DOHH2 (cell line): Measurements from ENCODE around the gene UNC13A.
"Not testable (repeated sequence)": the region's sequence is repeated elsewhere in the genome, so short reads cannot be mapped to it uniquely, and the experiment has no call there.

Source experiments
- H3F3A ChIP-seq: fragments of 200-600 bp; sonication (generic), shearing (Covaris generic); 2 replicates; pipeline ENCODE4 v1.6.0; 2016; ENCODE audit warnings: antibody characterized with exemption, mild to moderate bottlenecking; ENCODE audit not compliant: control insufficient read depth, insufficient read depth
- H3K27ac ChIP-seq: fragments of 200-600 bp; sonication (generic); 2 replicates; pipeline ENCODE4 v1.5.1; 2014; ENCODE audit warnings: low read depth, mild to moderate bottlenecking, low read length, moderate library complexity
- H3K27me3 ChIP-seq: fragments of 200-600 bp; sonication (generic); 2 replicates; pipeline ENCODE4 v1.6.1; 2014; ENCODE audit warnings: mild to moderate bottlenecking, low read length, mixed read lengths; ENCODE audit not compliant: control insufficient read depth
- H3K36me3 ChIP-seq: fragments of 200-600 bp; sonication (generic); 2 replicates; pipeline ENCODE4 v1.6.1; 2014; ENCODE audit warnings: mild to moderate bottlenecking, low read length, moderate library complexity, mixed read lengths; ENCODE audit not compliant: control insufficient read depth
- H3K4me1 ChIP-seq: fragments of 200-600 bp; sonication (generic); 2 replicates; pipeline ENCODE4 v1.6.1; 2014; ENCODE audit warnings: mild to moderate bottlenecking, low read length, mixed read lengths; ENCODE audit not compliant: control insufficient read depth
- H3K4me2 ChIP-seq: fragments of 200-600 bp; sonication (generic); 2 replicates; pipeline ENCODE4 v1.6.0; 2014; ENCODE audit warnings: mild to moderate bottlenecking, low read length, moderate library complexity
- H3K4me3 ChIP-seq: fragments of 200-600 bp; sonication (generic); 2 replicates; pipeline ENCODE4 v1.5.1; 2014; ENCODE audit warnings: mild to moderate bottlenecking, low read length, mixed read lengths
- H3K79me2 ChIP-seq: fragments of 200-600 bp; sonication (generic); 2 replicates; pipeline ENCODE4 v1.6.1; 2014; ENCODE audit warnings: mild to moderate bottlenecking, low read length, mixed read lengths; ENCODE audit not compliant: control insufficient read depth
- H3K9me2 ChIP-seq: fragments of 200-600 bp; sonication (generic); replicated peaks from 2 replicates; pipeline ENCODE4 v1.6.1; 2014; ENCODE audit warnings: mild to moderate bottlenecking, low read length, mixed read lengths; ENCODE audit not compliant: control insufficient read depth
- H3K9me3 ChIP-seq: fragments of 200-600 bp; sonication (generic); 2 replicates; pipeline ENCODE4 v1.6.1; 2014; ENCODE audit warnings: antibody characterized with exemption, low read length, mixed read lengths; ENCODE audit not compliant: control insufficient read depth, insufficient read depth
- H4K20me1 ChIP-seq: fragments of 200-600 bp; sonication (generic); 2 replicates; pipeline ENCODE4 v1.6.0; 2014; ENCODE audit warnings: low read depth, mild to moderate bottlenecking, antibody characterized with exemption, low read length, moderate library complexity; ENCODE audit not compliant: control insufficient read depth, insufficient read depth
- CTCF ChIP-seq: fragments of 200-600 bp; sonication (generic); IDR thresholded peaks from one replicate; pipeline ENCODE4 v1.5.1; 2014; ENCODE audit warnings: antibody characterized with exemption, mild to moderate bottlenecking, low read depth, low read length; ENCODE audit not compliant: poor library complexity, severe bottlenecking
- EZH2phosphoT487 ChIP-seq: fragments of 200-600 bp; sonication (generic); IDR thresholded peaks from 2 replicates; pipeline ENCODE4 v1.6.1; 2017; ENCODE audit warnings: borderline replicate concordance, mild to moderate bottlenecking, antibody characterized with exemption, low read length, moderate library complexity, mixed read lengths

The UNC13A gene

GRCh38 chr19:17594296-17594695 lies 93.9 kb downstream of the UNC13A start:
- not testable (repeated sequence) for H4K20me1 ChIP-seq, H3K4me1 ChIP-seq, H3K4me3 ChIP-seq, H3K9me3 ChIP-seq, H3K27ac ChIP-seq, H3K4me2 ChIP-seq, H3K27me3 ChIP-seq, H3K9me2 ChIP-seq, H3F3A ChIP-seq, H3K36me3 ChIP-seq, H3K79me2 ChIP-seq

DNA sequence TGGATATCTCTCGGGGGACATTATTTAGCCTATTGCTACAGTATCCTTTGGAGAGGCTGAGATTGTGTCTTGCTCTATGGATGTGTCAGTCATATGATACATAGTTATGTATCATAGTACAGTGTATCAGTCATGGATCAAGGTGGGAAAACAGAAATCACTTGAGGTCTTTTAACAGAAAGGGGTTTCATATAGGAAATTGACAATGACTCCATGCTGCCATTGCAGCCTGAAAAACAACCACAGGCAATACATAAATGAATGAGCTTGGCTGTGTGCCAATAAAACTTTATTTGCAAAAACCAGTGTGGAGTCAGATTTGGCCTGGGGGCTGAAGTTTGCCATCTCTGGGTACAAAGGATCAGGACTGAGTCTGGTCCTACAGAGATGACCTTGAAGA lies 97.3 kb downstream of the UNC13A start:
- TF ChIP-seq CTCF (no peak), EZH2phosphoT487 (no peak)
- Histone ChIP-seq H3K27me3 (0 out of 2 replicates have a peak, but pooled peaks cover 3% of the 10 kb centered on the region), H4K20me1 (no peaks in the 10 kb centered on the region), H3K4me3 (no peak overlapping the region), H3K27ac (no peak overlapping the region), H3K79me2 (no peaks in the 10 kb centered on the region), H3K4me2 (no peak overlapping the region), H3K4me1 (no peaks in the 10 kb centered on the region), H3K9me2 (no peaks in the 10 kb centered on the region), H3K36me3 (no peaks in the 10 kb centered on the region), H3K9me3 (no peaks in the 10 kb centered on the region), H3F3A (no peaks in the 10 kb centered on the region)

- not testable (repeated sequence) for H3K79me2 ChIP-seq, H3K9me3 ChIP-seq, H3K27ac ChIP-seq, H3K4me3 ChIP-seq, H3K9me2 ChIP-seq, H3K4me2 ChIP-seq, H3F3A ChIP-seq, H3K4me1 ChIP-seq, H4K20me1 ChIP-seq, H3K27me3 ChIP-seq
- peaks cover 26% of the 10 kb centered on the region for H3K36me3 ChIP-seq
Measured at GRCh38 chr19:17585395-17585794, 102.8 kb downstream of the UNC13A start.

GRCh38 chr19:17584132-17584531 lies 104.0 kb downstream of the UNC13A start:
- Histone ChIP-seq H3K36me3 (peaks cover 39% of the 10 kb centered on the region), H3K4me3 (no peak overlapping the region), H3K4me2 (no peak overlapping the region), H3F3A (no peaks in the 10 kb centered on the region), H3K79me2 (no peaks in the 10 kb centered on the region), H3K27ac (no peak overlapping the region), H3K27me3 (no peaks in the 10 kb centered on the region), H4K20me1 (peaks cover 9% of the 10 kb centered on the region; the same call in 1 of the 2 replicates), H3K9me3 (no peaks in the 10 kb centered on the region), H3K9me2 (no peaks in the 10 kb centered on the region), H3K4me1 (peaks cover 8% of the 10 kb centered on the region)
- no peak for TF ChIP-seq CTCF
- TF ChIP-seq EZH2phosphoT487: no peak
